Activated naive CD8-positive, alpha-beta T cell (primary cell): ENCODE measurements around the gene SNED1.

Experiments used
- H3K27ac Mint-ChIP-seq: one replicate; pipeline ENCODE4 v1.8.0; 2021; ENCODE audit warnings: mixed read lengths
- H3K27me3 Mint-ChIP-seq: one replicate; pipeline ENCODE4 v1.8.0; 2021; ENCODE audit warnings: mixed read lengths
- H3K36me3 Mint-ChIP-seq: one replicate; pipeline ENCODE4 v1.8.0; 2021; ENCODE audit warnings: mixed read lengths
- H3K4me1 Mint-ChIP-seq: one replicate; pipeline ENCODE4 v1.8.0; 2021; ENCODE audit warnings: low read depth, mixed read lengths
- H3K4me3 Mint-ChIP-seq: one replicate; pipeline ENCODE4 v1.8.0; 2021; ENCODE audit warnings: mild to moderate bottlenecking, mixed read lengths
- H3K9me3 Mint-ChIP-seq: one replicate; pipeline ENCODE4 v1.8.0; 2021; ENCODE audit warnings: low read depth, mixed read lengths

Gene SNED1

GRCh38 chr2:241063587-241063986, 65.2 kb downstream of the SNED1 start:
- Mint-ChIP-seq H3K4me3 (peak overlapping the region; percentile 59), H3K36me3 (peaks cover 2% of the 10 kb centered on the region), H3K9me3 (no peaks in the 10 kb centered on the region), H3K4me1 (peaks cover 6% of the 10 kb centered on the region), H3K27me3 (no peaks in the 10 kb centered on the region), H3K27ac (no peak overlapping the region)

- H3K4me3 Mint-ChIP-seq: peak overlapping the region; percentile 59
- H3K9me3 Mint-ChIP-seq: no peaks in the 10 kb centered on the region
- no peak overlapping the region for H3K27ac Mint-ChIP-seq
- peaks cover 6% of the 10 kb centered on the region for H3K4me1 Mint-ChIP-seq
- H3K27me3 Mint-ChIP-seq: no peaks in the 10 kb centered on the region
- peaks cover under 1% of the 10 kb centered on the region for H3K36me3 Mint-ChIP-seq
These were observed 65.8 kb downstream of the SNED1 start for GRCh38 chr2:241064008-241064801.

GRCh38 chr2:241064802-241065354, 66.5 kb downstream of the SNED1 start:
- no peak overlapping the region for H3K4me3 Mint-ChIP-seq
- H3K36me3 Mint-ChIP-seq: no peaks in the 10 kb centered on the region
- H3K9me3 Mint-ChIP-seq: no peaks in the 10 kb centered on the region
- peaks cover 6% of the 10 kb centered on the region for H3K4me1 Mint-ChIP-seq
- no peak overlapping the region for H3K27ac Mint-ChIP-seq
- no peaks in the 10 kb centered on the region for H3K27me3 Mint-ChIP-seq

- Mint-ChIP-seq H3K9me3 (no peaks in the 10 kb centered on the region), H3K36me3 (no peaks in the 10 kb centered on the region), H3K27me3 (no peaks in the 10 kb centered on the region), H3K4me3 (no peak overlapping the region), H3K27ac (no peak overlapping the region), H3K4me1 (peaks cover 6% of the 10 kb centered on the region)
These were observed 67.0 kb downstream of the SNED1 start for GRCh38 chr2:241065355-241065803.

GRCh38 chr2:241066171-241066892, 67.9 kb downstream of the SNED1 start:
- no peak overlapping the region for H3K27ac Mint-ChIP-seq
- H3K27me3 Mint-ChIP-seq: no peaks in the 10 kb centered on the region
- H3K4me1 Mint-ChIP-seq: peaks cover 6% of the 10 kb centered on the region
- no peaks in the 10 kb centered on the region for H3K36me3 Mint-ChIP-seq
- H3K4me3 Mint-ChIP-seq: no peak overlapping the region
- H3K9me3 Mint-ChIP-seq: no peaks in the 10 kb centered on the region

- no peak overlapping the region for H3K4me3 Mint-ChIP-seq
These were observed 68.5 kb downstream of the SNED1 start for GRCh38 chr2:241066893-241067341.

GRCh38 chr2:241067501-241068135, 69.2 kb downstream of the SNED1 start:
- no peaks in the 10 kb centered on the region for H3K27me3 Mint-ChIP-seq
- H3K27ac Mint-ChIP-seq: no peak overlapping the region

More at GRCh38 chr2:241066893-241067341, 68.5 kb downstream of the SNED1 start:
- Mint-ChIP-seq H3K27ac (no peak overlapping the region), H3K4me1 (peaks cover 6% of the 10 kb centered on the region), H3K27me3 (no peaks in the 10 kb centered on the region), H3K36me3 (no peaks in the 10 kb centered on the region), H3K9me3 (no peaks in the 10 kb centered on the region)

GRCh38 chr2:241068136-241068941, 69.9 kb downstream of the SNED1 start:
- no peaks in the 10 kb centered on the region for H3K27me3 Mint-ChIP-seq
- peaks cover 3% of the 10 kb centered on the region for H3K4me1 Mint-ChIP-seq

More at GRCh38 chr2:241067501-241068135, 69.2 kb downstream of the SNED1 start:
- peaks cover 5% of the 10 kb centered on the region for H3K4me1 Mint-ChIP-seq
- H3K9me3 Mint-ChIP-seq: no peaks in the 10 kb centered on the region
- no peaks in the 10 kb centered on the region for H3K36me3 Mint-ChIP-seq
- no peak overlapping the region for H3K4me3 Mint-ChIP-seq

GRCh38 chr2:241068942-241069810, 70.8 kb downstream of the SNED1 start:
- Mint-ChIP-seq H3K36me3 (no peaks in the 10 kb centered on the region), H3K4me3 (no peak overlapping the region), H3K27me3 (no peaks in the 10 kb centered on the region), H3K4me1 (peaks cover 2% of the 10 kb centered on the region), H3K27ac (no peak overlapping the region), H3K9me3 (no peaks in the 10 kb centered on the region)

More at GRCh38 chr2:241068136-241068941, 69.9 kb downstream of the SNED1 start:
- H3K4me3 Mint-ChIP-seq: no peak overlapping the region
- H3K9me3 Mint-ChIP-seq: no peaks in the 10 kb centered on the region
- H3K27ac Mint-ChIP-seq: no peak overlapping the region
- no peaks in the 10 kb centered on the region for H3K36me3 Mint-ChIP-seq

- Mint-ChIP-seq H3K4me3 (no peak overlapping the region), H3K9me3 (no peaks in the 10 kb centered on the region), H3K4me1 (no peaks in the 10 kb centered on the region), H3K27me3 (no peaks in the 10 kb centered on the region), H3K36me3 (no peaks in the 10 kb centered on the region), H3K27ac (no peak overlapping the region)
These were observed 71.4 kb downstream of the SNED1 start for GRCh38 chr2:241069821-241070281.

GRCh38 chr2:241070361-241070760, 71.9 kb downstream of the SNED1 start:
- no peak overlapping the region for H3K4me3 Mint-ChIP-seq
- no peaks in the 10 kb centered on the region for H3K9me3 Mint-ChIP-seq
- no peaks in the 10 kb centered on the region for H3K27me3 Mint-ChIP-seq
- H3K36me3 Mint-ChIP-seq: no peaks in the 10 kb centered on the region
- H3K4me1 Mint-ChIP-seq: no peaks in the 10 kb centered on the region
- H3K27ac Mint-ChIP-seq: no peak overlapping the region

- Mint-ChIP-seq H3K4me1 (no peaks in the 10 kb centered on the region), H3K36me3 (no peaks in the 10 kb centered on the region), H3K9me3 (no peaks in the 10 kb centered on the region), H3K27ac (no peak overlapping the region), H3K27me3 (no peaks in the 10 kb centered on the region), H3K4me3 (no peak overlapping the region)
These were observed 72.6 kb downstream of the SNED1 start for GRCh38 chr2:241070811-241071676.
